Mucosa of descending colon (tissue), 3 donors: Measurements from ENCODE around the gene TSHZ3. TPM values are rescaled to one million over a fixed set of nuclear protein-coding genes. Genes with fewer than 3 reads are reported as not detected.
A peak's percentile ranks its signal among the peaks of the same experiment; 100 is the strongest.

Experiments
- ATAC-seq: fragments of 200-7000 bp; cut with Tn5 transposase; one replicate; pipeline ENCODE4 v1.9.1; 2020; ENCODE audit warnings: mild to moderate bottlenecking, moderate library complexity
- DNase-seq, 3 donors: peaks; one replicate each; pipeline ENCODE4 v3.0.0-alpha.2; 2020
- H3K36me3 ChIP-seq: fragments of 200-600 bp; one replicate; pipeline ENCODE4 v1.8.0; 2021; ENCODE audit warnings: low read depth, mild to moderate bottlenecking
- H3K4me1 ChIP-seq: fragments of 200-600 bp; one replicate; pipeline ENCODE4 v1.8.0; 2021; ENCODE audit warnings: low read depth, mild to moderate bottlenecking
- H3K4me3 ChIP-seq: fragments of 200-600 bp; one replicate; pipeline ENCODE4 v1.8.0; 2021; ENCODE audit warnings: mild to moderate bottlenecking
- H3K9me3 ChIP-seq: fragments of 200-600 bp; one replicate; pipeline ENCODE4 v1.8.0; 2021; ENCODE audit warnings: mild to moderate bottlenecking
- CTCF ChIP-seq: fragments of 200-600 bp; IDR thresholded peaks from one replicate; pipeline ENCODE4 v1.8.0; 2022; ENCODE audit warnings: antibody characterized with exemption, mild to moderate bottlenecking
- intact Hi-C, 2 donors: fragments of 100-400 bp; cut with DNase I in 1 of 2; cut with micrococcal nuclease in 1 of 2; formaldehyde crosslinking; loops; one replicate each; pipeline versions ENCODE4 v1.11.0 to v1.11.1; 2022; cut with DNase I, micrococcal nuclease
- long read RNA-seq, 2 donors: library from polyadenylated mRNA; unstranded; transcript quantifications; one replicate each; pipeline ENCODE4 v2.0.0, GENCODE V29; 2019 to 2021
- total RNA-seq, 3 donors: library from RNA; stranded (reverse); fragmentation: NEBNext Ultra II Directional in 2 of 3; extraction: Animal tissue kit (Norgen Biotek cat#: 25700) in 2 of 3; gene quantifications; one replicate each; pipeline versions ENCODE4 v1.2.1 to v1.2.4, GENCODE V29; 2021 to 2023
- donor health status: DM: no; HTN: no; CAD: no; lungs with moderate emphysema.
- donor health status: DM: no; HTN: no; CAD: no.
- donor health status: DM: no; HTN: yes; CAD: no.

The TSHZ3 gene, protein sequence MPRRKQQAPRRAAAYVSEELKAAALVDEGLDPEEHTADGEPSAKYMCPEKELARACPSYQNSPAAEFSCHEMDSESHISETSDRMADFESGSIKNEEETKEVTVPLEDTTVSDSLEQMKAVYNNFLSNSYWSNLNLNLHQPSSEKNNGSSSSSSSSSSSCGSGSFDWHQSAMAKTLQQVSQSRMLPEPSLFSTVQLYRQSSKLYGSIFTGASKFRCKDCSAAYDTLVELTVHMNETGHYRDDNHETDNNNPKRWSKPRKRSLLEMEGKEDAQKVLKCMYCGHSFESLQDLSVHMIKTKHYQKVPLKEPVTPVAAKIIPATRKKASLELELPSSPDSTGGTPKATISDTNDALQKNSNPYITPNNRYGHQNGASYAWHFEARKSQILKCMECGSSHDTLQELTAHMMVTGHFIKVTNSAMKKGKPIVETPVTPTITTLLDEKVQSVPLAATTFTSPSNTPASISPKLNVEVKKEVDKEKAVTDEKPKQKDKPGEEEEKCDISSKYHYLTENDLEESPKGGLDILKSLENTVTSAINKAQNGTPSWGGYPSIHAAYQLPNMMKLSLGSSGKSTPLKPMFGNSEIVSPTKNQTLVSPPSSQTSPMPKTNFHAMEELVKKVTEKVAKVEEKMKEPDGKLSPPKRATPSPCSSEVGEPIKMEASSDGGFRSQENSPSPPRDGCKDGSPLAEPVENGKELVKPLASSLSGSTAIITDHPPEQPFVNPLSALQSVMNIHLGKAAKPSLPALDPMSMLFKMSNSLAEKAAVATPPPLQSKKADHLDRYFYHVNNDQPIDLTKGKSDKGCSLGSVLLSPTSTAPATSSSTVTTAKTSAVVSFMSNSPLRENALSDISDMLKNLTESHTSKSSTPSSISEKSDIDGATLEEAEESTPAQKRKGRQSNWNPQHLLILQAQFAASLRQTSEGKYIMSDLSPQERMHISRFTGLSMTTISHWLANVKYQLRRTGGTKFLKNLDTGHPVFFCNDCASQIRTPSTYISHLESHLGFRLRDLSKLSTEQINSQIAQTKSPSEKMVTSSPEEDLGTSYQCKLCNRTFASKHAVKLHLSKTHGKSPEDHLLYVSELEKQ
- 10 to 100 TPM in 1 of 3 donors, 1 to 10 TPM in 2; 1.6 to 32.1 (median 5.2) TPM for total RNA-seq
- long read RNA-seq, donor 1, full-length matches to known transcripts, result 17 of 58 reads
- long read RNA-seq, donor 1, partial matches to known transcripts, result 5 of 58 reads
- long read RNA-seq, donor 1, other reads (novel, unspliced or antisense), result 36 of 58 reads
- long read RNA-seq, donor 2, result 0 reads

- intact Hi-C loops, result no loop called here
- DNase-seq (peak; percentile 48 to 82 (median 72)), ATAC-seq (peak; percentile 55)
- H3K9me3 ChIP-seq, result no peaks in the 10 kb centered on the region
- peaks cover 20% of the 10 kb centered on the region for H3K4me1 ChIP-seq
- TF ChIP-seq CTCF, result no peak
- no peaks in the 10 kb centered on the region for H3K36me3 ChIP-seq
- H3K4me3 ChIP-seq, result peak within 1 kb of the TSS; percentile 32
Observed at GRCh38 chr19:31349160-31349881, at the start of gene TSHZ3. Gene TSHZ3, minus strand, starts transcription at chr19:31349436. Its CDS starts 217 bp downstream, at chr19:31349219.

DNA sequence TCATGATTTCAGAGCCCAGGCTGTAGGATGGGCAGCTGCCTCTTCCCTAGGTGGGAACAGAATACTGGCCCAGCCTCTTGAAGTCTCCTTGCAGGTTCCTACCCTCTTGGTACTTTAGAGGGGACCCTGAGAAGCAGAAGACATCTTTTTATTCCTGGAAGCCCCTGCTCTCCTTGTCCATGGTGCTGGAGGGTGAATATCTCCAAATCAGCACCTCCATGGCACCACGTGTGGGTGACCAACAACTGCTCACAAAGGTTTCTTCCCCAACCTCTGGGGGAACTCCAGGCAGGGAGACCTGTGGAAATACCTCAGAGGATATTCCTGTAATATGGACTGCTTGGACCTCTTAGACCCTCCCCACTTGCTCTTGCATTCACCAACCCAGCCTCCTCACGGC, 48.1 kb upstream of the TSHZ3 start:
- H3K4me3 ChIP-seq, result no peak overlapping the region
- no peaks in the 10 kb centered on the region for H3K36me3 ChIP-seq
- TF ChIP-seq CTCF, result no peak
- intact Hi-C loops, result no loop called here
- H3K9me3 ChIP-seq, result no peaks in the 10 kb centered on the region
- ATAC-seq (no peak), DNase-seq (no peak)
- H3K4me1 ChIP-seq, result no peaks in the 10 kb centered on the region

DNA sequence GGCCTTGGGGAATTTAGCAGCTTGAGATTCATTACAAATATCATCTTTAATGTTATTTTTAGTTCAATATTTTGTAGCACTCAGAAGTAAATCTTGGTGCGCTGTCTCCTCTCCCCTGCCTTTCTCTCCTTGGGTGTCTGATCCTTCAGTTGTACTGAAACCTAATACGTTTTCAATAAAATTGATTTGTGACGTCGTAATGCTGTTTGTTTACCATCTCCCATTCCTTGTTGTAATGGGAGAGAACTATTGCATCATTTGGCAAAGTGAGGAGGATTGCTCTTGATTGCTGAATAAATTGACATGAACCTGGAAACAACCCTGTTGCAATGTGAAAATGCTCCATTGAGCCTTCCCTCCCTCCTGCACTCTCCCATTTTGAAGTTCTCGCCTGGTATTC, 43.2 kb upstream of the TSHZ3 start:
- Histone ChIP-seq H3K4me3 (no peak overlapping the region), H3K4me1 (no peaks in the 10 kb centered on the region), H3K9me3 (no peaks in the 10 kb centered on the region), H3K36me3 (no peaks in the 10 kb centered on the region)
- ATAC-seq, result no peak
- no peak for TF ChIP-seq CTCF
- intact Hi-C loops, result no loop called here
- DNase-seq, result no peak

GRCh38 chr19:31391518-31391917, 42.3 kb upstream of the TSHZ3 start:
- DNase-seq (no peak), ATAC-seq (no peak)
- TF ChIP-seq CTCF, result no peak
- Histone ChIP-seq H3K4me3 (no peak overlapping the region), H3K4me1 (no peaks in the 10 kb centered on the region), H3K36me3 (no peaks in the 10 kb centered on the region), H3K9me3 (no peaks in the 10 kb centered on the region)
- intact Hi-C loops, result no loop called here

GRCh38 chr19:31390711-31391110, 41.5 kb upstream of the TSHZ3 start:
- TF ChIP-seq CTCF, result no peak
- Histone ChIP-seq H3K4me1 (no peaks in the 10 kb centered on the region), H3K9me3 (no peaks in the 10 kb centered on the region), H3K36me3 (no peaks in the 10 kb centered on the region), H3K4me3 (no peak overlapping the region)
- DNase-seq (no peak), ATAC-seq (no peak)
- intact Hi-C loops, result no loop called here
